Measurements from ENCODE around the gene MED13L. TPM values are rescaled to one million over a fixed set of nuclear protein-coding genes. Genes with fewer than 3 reads are reported as not detected.

The MED13L gene
- total RNA-seq, 6 experiments from 2014 or later, result 29.0 to 52.0 (median 38.1) TPM

GRCh38 chr12:116318576-116319232 is 41.2 kb upstream of the MED13L start:
- H3K36me3 ChIP-seq, result no peaks in the 10 kb centered on the region
- TF ChIP-seq, protein P1, sequence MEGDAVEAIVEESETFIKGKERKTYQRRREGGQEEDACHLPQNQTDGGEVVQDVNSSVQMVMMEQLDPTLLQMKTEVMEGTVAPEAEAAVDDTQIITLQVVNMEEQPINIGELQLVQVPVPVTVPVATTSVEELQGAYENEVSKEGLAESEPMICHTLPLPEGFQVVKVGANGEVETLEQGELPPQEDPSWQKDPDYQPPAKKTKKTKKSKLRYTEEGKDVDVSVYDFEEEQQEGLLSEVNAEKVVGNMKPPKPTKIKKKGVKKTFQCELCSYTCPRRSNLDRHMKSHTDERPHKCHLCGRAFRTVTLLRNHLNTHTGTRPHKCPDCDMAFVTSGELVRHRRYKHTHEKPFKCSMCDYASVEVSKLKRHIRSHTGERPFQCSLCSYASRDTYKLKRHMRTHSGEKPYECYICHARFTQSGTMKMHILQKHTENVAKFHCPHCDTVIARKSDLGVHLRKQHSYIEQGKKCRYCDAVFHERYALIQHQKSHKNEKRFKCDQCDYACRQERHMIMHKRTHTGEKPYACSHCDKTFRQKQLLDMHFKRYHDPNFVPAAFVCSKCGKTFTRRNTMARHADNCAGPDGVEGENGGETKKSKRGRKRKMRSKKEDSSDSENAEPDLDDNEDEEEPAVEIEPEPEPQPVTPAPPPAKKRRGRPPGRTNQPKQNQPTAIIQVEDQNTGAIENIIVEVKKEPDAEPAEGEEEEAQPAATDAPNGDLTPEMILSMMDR (IDR thresholded peaks at IDR 0.05), result no peak
- no peak for TF ChIP-seq POLR2A (IDR thresholded peaks at IDR 0.05)
- no peaks in the 10 kb centered on the region for H3K27me3 ChIP-seq
- no peak overlapping the region for H3K27ac ChIP-seq
- H3K4me3 ChIP-seq, result no peak overlapping the region
- ATAC-seq, result no peak
- no peaks in the 10 kb centered on the region for H3K9me3 ChIP-seq
- intact Hi-C loops (cut with DNase I), result no loop called here
- WGBS (ENCODE audit: insufficient coverage, low coverage, low lambda C conversion rate, missing lambda C conversion rate), result 86% methylated on average over 19 of the region's 21 CpGs
- no peak for DNase-seq
- H3K4me1 ChIP-seq, result peaks cover 0 to 9% (median 0%) of the 10 kb centered on the region in 4 donors

DNA sequence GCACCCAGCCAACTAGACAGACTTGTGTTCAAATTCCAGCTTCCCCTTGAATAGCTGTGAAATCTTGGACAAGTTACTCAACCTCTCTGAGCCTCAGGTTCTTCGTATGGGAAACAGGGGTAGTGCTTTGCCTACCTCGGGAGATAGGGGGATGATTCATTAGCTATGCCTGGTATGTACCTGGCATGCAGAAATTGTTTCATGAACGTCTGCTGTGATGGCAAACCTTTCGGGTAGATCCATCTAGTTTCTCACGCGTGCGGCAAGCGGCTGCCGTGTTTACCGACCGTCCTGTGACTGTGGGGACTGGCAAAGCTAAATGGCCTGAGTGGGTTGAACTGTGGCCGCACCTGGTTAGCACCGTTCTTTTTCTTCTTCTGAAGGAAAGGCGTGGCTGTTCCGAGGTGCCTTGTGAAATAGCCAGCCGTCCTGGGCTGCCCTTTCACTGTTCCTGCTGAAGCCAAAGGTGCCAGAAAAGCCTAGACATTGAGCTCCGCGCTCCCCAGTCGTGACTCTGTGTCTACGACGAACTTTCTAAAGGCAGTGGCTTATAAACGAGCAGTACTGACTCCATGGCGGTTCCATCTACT is 40.6 kb upstream of the MED13L start:
- H3K4me1 ChIP-seq, result peaks cover 0 to 9% (median 0%) of the 10 kb centered on the region in 4 donors
- WGBS (ENCODE audit: insufficient coverage, low coverage, low lambda C conversion rate, missing lambda C conversion rate), result 71% methylated on average over 10 of the region's 23 CpGs
- TF ChIP-seq, protein P1 (IDR thresholded peaks at IDR 0.05), result no peak
- no peak for TF ChIP-seq POLR2A (IDR thresholded peaks at IDR 0.05)
- no peak overlapping the region for H3K27ac ChIP-seq
- no peaks in the 10 kb centered on the region for H3K27me3 ChIP-seq
- no peaks in the 10 kb centered on the region for H3K36me3 ChIP-seq
- intact Hi-C loops (cut with DNase I), result no loop called here
- DNase-seq, result no peak
- no peak for ATAC-seq
- no peak overlapping the region for H3K4me3 ChIP-seq
- H3K9me3 ChIP-seq, result no peaks in the 10 kb centered on the region

DNA sequence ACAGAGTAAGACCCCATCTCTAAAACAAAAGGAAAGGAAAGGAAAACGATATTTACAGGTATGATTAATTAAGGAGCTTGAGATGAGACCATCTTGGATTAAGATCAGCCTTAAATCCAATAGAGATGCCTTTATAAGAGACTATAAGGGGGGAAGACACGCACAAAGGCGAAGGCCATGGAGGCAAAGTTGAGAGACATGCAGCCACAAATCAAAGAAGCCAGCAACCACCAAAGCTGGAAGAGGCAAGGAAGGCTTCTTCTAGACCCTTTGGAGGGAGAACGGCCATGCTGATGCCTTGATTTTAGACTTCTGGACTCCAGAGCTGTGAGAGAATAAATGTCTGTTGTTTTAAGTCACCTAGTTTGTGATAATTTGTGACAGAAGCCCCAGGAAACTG is 39.6 kb upstream of the MED13L start:
- Histone ChIP-seq H3K27ac (no peak overlapping the region), H3K36me3 (no peaks in the 10 kb centered on the region), H3K4me3 (no peak overlapping the region), H3K9me3 (no peaks in the 10 kb centered on the region), H3K4me1 (peaks cover 0 to 9% (median 0%) of the 10 kb centered on the region in 4 donors), H3K27me3 (no peaks in the 10 kb centered on the region)
- 85% methylated on average over 3 of the region's 4 CpGs for WGBS (ENCODE audit: insufficient coverage, low coverage, low lambda C conversion rate, missing lambda C conversion rate)
- intact Hi-C loops (cut with DNase I), result no loop called here
- no peak for ATAC-seq
- TF ChIP-seq, protein P1 (IDR thresholded peaks at IDR 0.05), result no peak
- TF ChIP-seq POLR2A (IDR thresholded peaks at IDR 0.05), result no peak
- no peak for DNase-seq

- Histone ChIP-seq H3K27me3 (no peaks in the 10 kb centered on the region), H3K36me3 (no peaks in the 10 kb centered on the region), H3K4me1 (peaks cover 0 to 9% (median 0%) of the 10 kb centered on the region in 4 donors), H3K4me3 (no peak overlapping the region), H3K27ac (no peak overlapping the region), H3K9me3 (no peaks in the 10 kb centered on the region)
- WGBS (ENCODE audit: insufficient coverage, low coverage, low lambda C conversion rate, missing lambda C conversion rate), result 26% methylated on average over 4 of the region's 7 CpGs
- ATAC-seq (peak; percentile 74 to 94 (median 84)), DNase-seq (peak; percentile 62 to 65 (median 63))
- intact Hi-C loops (cut with DNase I), result no loop called here
- TF ChIP-seq, protein P1 (IDR thresholded peaks at IDR 0.05), result no peak
- no peak for TF ChIP-seq POLR2A (IDR thresholded peaks at IDR 0.05)
These were observed 37.0 kb upstream of the MED13L start for GRCh38 chr12:116314477-116314876.
